Activated CD8-positive, alpha-beta memory T cell treated with anti-CD3 and anti-CD28 coated beads, Interleukin-2, amount 50 U/mL, for 4 hours (primary cell): Measurements from ENCODE around the gene UGGT2.
"Not testable (repeated sequence)": the region's sequence is repeated elsewhere in the genome, so short reads cannot be mapped to it uniquely, and the experiment has no call there.

ENCODE experiments used
- DNase-seq: peaks from one replicate; pipeline ENCODE4 v3.0.0-alpha.2; 2020

The UGGT2 gene

DNA sequence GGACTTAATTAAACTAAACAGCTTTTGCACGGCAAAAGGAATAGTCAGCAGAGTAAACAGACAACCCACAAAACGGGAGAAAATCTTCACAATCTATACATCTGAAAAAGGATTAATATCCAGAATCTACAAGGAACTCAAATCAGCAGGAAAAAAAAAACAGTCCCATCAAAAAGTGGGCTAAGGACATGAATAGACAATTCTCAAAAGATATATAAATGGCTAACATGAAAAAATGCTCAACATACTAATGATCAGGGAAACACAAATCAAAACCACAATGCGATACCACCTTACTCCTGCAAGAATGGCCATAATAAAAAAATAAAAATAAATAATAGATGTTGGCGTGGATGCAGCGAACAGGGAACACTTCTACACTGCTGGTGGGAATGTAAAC is 1.7 kb downstream of the UGGT2 start:
- DNase-seq: not testable (repeated sequence)

- not testable (repeated sequence) for DNase-seq
Measured at GRCh38 chr13:96050955-96051354, 2.2 kb downstream of the UGGT2 start.

DNA sequence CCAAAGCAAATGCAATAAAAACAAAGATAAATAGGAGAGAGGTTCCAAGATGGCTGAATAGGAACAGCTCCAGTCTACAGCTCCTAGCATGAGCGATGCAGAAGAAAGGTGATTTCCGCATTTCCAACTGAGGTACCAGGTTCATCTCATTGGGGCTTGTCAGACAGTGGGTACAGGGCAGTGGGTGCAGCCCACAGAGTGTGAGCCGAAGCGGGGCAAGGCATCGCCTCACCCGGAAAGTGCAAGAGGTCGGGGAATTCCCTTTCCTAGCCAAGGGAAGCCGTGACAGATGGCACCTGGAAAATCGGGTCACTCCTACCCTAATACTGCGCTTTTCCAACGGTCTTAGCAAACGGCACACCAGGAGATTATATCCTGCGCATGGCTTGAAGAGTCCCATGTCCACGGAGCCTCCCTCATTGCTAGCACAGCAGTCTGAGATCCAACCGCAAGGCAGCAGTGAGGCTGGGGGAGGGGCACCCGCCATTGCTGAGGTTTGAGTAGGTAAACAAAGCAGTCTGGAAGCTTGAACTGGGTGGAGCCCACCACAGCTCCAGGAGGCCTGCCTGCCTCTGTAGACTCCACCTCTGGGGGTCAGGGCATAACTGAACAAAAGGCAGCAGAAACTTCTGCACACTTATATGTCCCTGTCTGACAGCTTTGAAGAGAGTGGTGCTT is 6.6 kb downstream of the UGGT2 start:
- DNase-seq: not testable (repeated sequence)

- no peak for DNase-seq
Measured at GRCh38 chr13:96044238-96044637, 9.0 kb downstream of the UGGT2 start.

- DNase-seq: no peak
Measured at GRCh38 chr13:96041326-96042110, 11.7 kb downstream of the UGGT2 start.

DNA sequence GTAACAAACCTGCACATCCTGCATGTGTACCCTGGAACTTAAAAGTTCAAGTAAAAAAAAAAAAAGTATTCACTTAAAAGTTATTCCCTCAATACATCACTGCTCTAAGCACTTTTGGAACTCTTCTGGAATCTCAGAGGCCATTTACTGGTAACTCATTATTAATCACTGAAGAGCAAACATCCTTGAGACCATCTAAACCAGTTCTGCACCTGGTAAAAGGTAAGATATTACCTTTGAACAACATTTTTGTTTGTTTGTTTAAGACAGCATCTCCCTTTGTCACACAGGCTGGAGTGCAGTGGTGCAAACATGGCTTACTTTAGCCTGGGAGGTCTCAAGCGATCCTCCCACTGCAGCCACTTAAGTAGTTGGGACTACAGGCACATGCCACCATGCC is 16.7 kb downstream of the UGGT2 start:
- DNase-seq: no peak

GRCh38 chr13:96034662-96035061 is 18.5 kb downstream of the UGGT2 start:
- DNase-seq: no peak

- DNase-seq: no peak
Measured at GRCh38 chr13:96033220-96034015, 19.8 kb downstream of the UGGT2 start.

DNA sequence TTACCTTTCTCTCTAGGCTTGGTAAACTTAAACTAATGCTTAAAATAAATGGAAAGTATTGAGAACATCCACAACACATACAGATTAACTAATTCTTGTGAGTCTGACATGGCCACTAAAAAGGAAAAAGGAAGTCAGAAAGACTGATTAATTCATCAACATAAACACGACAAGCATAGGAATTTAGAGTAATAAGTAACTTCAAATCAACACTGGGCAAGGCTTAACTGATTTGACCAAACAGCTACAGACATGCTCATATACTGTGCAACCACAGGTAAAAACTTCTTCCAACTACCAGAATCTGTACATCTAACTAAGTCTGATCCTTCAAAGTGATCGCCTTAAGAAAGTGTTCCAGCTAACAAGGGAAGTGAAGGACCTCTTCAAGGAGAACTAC is 20.5 kb downstream of the UGGT2 start:
- DNase-seq: no peak

- no peak for DNase-seq
Measured at GRCh38 chr13:96029002-96029401, 24.2 kb downstream of the UGGT2 start.

GRCh38 chr13:96027496-96027895 is 25.7 kb downstream of the UGGT2 start:
- DNase-seq: no peak

GRCh38 chr13:96025283-96025682 is 27.9 kb downstream of the UGGT2 start:
- DNase-seq: no peak

DNA sequence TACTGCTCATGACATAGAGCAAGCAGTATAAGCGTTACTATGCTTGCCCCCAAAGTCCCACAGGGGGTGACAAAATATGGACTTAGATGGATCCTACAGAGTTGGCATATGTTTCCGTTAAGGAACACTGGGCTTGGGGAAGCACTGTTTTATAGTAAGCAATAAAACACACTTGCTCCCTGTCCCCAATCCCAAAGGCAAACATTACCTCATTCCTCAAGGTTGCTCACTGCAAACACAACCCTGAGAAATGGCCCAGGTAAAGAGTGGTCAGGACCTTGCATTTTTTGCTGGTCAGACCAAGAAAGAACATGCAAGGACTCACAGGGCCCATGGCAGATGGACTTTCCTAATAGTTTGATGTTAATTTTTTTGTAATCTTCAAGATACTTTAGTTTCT is 32.3 kb downstream of the UGGT2 start:
- no peak for DNase-seq

DNA sequence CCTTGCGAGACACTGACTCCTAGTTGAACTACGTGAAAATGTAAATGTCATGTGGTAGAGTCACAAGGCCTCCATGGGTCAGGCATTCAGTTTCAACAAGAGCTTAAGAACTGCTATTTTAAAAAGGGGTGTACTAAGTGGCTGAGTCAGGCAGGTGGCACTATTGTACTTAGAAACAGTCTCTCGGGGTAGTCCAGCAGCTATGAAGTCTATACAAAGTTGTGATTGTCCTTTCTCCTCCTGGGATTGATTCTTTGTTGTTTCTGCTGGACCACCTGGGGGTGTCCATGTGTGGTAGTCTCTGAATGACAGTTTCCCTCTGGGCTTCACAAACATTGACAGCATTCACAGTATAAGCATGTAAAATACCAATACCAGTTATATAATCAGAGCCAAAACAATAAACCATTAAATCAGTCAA is 33.0 kb downstream of the UGGT2 start:
- DNase-seq: no peak

DNA sequence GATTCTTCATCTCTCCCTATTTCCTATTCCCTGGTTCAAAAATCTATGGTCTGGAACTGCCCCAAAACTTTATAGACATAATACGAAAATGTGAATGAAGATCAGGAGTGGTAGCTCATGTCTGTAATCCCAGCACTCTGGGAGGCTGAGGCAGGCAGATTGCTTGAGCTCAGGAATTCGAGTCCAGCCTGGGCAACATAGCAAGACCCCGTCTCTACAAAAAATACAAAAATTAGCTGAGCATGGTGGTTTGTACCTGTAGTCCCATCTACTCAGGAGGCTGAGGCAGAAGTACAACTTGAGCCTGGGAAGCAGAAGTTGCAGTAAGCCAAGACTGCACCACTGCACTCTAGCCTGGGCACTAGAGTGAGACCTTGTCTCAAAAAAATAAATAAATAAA is 35.1 kb downstream of the UGGT2 start:
- no peak for DNase-seq

DNA sequence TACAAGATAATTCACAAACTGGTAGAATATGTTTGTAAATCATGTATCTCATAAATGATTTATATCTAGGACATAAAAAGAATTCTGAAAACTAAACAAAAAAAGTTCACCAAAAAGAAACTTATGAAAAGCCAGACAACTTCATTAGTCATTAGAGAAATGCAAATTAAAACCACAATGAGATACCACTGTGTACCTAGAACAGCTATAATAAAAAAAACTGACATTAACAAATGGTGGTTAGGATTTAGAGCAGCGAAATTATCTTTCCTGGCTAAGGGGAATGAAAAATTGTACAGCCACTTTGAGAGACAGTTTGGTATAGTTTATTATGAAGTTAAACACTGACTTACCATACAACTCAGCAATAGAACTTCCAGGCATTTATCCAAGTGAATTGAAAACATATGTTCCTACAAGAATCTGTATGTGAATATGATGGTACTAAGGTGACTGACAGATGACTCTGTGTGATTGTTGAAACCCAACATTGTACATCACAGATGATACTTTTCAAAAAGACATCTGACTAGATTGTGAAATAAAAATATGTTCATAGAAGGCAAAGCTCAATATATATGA is 41.8 kb downstream of the UGGT2 start:
- no peak for DNase-seq

- DNase-seq: no peak
Measured at GRCh38 chr13:96003304-96003703, 49.9 kb downstream of the UGGT2 start.

DNA sequence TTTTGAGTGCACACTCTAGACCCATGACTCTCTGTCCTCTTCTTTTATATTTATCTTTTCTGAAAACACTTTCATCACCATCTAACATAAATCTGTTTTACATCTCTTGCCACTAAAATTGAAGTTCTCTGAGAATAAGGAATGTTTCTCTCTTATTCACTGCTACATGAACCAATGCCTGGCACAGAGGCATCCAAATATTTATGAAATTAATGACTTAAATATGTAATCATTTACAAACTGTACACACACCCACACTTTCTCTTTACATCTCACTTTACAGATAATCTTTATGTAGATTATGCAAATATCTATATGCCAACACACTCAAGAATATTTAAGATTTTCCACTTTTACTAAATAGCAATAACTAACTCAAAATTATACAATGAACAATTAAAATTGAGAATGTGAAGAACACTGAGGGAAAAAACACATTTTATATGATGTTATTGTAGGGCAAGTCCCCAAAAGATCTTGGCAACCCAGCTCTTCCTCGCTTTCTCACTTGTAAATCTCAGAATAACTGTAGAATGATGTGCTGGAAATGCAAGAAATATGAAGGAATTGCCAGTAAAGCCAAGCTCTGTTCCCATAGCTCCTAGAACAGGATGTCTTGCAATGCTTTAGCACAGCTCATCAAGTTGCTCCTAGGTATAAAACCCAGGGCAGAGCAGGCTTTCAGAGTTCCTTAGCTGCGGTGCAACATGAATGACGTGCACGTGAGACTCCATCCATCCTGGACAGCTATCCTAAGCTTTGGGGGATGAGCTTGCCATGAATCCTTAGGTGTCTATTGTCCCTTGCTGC is 50.7 kb downstream of the UGGT2 start:
- DNase-seq: no peak

DNA sequence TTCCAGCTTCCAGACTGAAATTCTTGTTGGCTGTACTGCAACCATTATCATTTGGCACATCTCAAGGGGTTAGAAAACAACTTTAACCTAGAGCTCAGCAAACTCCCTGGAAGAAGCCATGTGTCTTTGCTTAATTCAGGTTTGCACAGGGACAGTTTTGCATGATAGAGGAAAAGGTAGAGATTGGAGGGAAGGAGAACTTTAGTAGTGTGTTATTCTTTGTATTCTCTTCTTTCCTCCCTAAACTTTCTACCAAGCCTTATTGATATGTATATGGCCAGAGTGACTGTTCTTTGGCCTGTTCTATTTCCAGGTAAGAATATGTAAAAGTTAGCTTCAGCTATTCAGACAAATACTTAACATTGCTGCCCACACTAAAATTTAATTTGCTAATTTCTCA is 53.1 kb downstream of the UGGT2 start:
- DNase-seq: no peak

GRCh38 chr13:95987841-95988240 is 65.4 kb downstream of the UGGT2 start:
- no peak for DNase-seq

GRCh38 chr13:95982144-95982543 is 71.1 kb downstream of the UGGT2 start:
- DNase-seq: no peak

DNA sequence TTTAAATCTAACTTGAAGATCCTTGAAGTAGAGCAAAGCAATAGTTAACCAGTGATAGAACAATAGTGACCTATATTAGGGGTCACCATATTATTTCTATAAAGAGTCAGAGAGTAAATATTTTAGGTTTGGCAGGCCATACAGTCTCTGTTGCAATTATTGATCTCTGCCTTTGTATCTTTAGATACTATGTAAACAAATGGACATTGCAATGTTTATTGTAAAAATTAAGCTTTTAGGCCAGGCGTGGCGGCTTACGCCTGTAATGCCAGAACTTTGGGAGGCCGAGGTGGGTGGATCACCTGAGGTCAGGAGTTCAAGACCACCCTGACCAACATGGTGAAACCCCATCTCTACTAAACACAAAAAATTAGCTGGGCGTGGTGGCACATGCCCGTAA is 80.5 kb downstream of the UGGT2 start:
- DNase-seq: not testable (repeated sequence)
